Melanocyte of skin (primary cell): ENCODE measurements around the gene TEK. TPM values are rescaled to one million over a fixed set of nuclear protein-coding genes. Genes with fewer than 3 reads are reported as not detected.

Experiments used
- small RNA-seq, 2 donors: library from RNA; depleted of rRNA; stranded (forward); fragments of <200 nt; gene quantifications; one replicate each; pipeline ENCODE3, GENCODE V24; 2012
- total RNA-seq, 2 donors: library from RNA; depleted of rRNA; stranded (reverse); fragments of >200 nt; gene quantifications; 2 replicates each; pipeline ENCODE4 v1.2.3, GENCODE V29; 2012

TEK gene
- under 1 TPM in 1 of 2 donors, not detected in 1; under 0.01 TPM for total RNA-seq

GRCh38 chr9:27108981-27109541 is at the start of gene TEK:
Gene TEK, plus strand, starts transcription at chr9:27109225. Its CDS starts 366 bp downstream, at chr9:27109591.

Small RNA genes lying within 50 kb of the gene (small RNA-seq; reads per million reads assigned to genes)
- gene AL355433.1 (0 reads per million in 2 donors), gene RNA5SP280 (0 reads per million in 2 donors)

Other genes starting within 250 kb of the TEK start
- 10 to 100 TPM in 1 of 2 donors, 1 to 10 TPM in 1; 9.3 to 12.7 TPM for gene CAAP1, start 216.4 kb upstream of the TEK start, total RNA-seq
- gene PLAA, start 162.0 kb upstream of the TEK start, total RNA-seq, result 10 to 100 TPM; 28.6 to 42.6 TPM
- 10 to 100 TPM in 1 of 2 donors, 1 to 10 TPM in 1; 8.7 to 13.8 TPM for gene IFT74, start 152.8 kb upstream of the TEK start, total RNA-seq
- gene LRRC19, start 103.6 kb upstream of the TEK start, total RNA-seq, result not detected
- under 1 TPM in 1 of 2 donors, not detected in 1; 0.34 TPM for gene EQTN, start 187.9 kb downstream of the TEK start, total RNA-seq